AG09309 (cell line): Measurements from ENCODE around the gene CDC14A.

Experiments
- DNase-seq: peaks from one replicate; pipeline ENCODE4 v3.0.0-alpha.2; 2010; ENCODE audit warnings: low read depth
- H3K4me3 ChIP-seq: 2 replicates; pipeline ENCODE4 v1.5.1; 2011; ENCODE audit warnings: mild to moderate bottlenecking, low read depth, low read length, moderate library complexity; ENCODE audit not compliant: control insufficient read depth
- CTCF ChIP-seq: IDR thresholded peaks from 2 replicates; pipeline ENCODE4 v1.5.1; 2011; ENCODE audit warnings: mild to moderate bottlenecking, low read depth, low read length, inconsistent platforms; ENCODE audit not compliant: insufficient read depth, control insufficient read depth; ENCODE audit errors: missing control alignments

Gene CDC14A

GRCh38 chr1:100352267-100353070 lies at the start of gene CDC14A:
TSS of gene CDC14A (plus strand) at chr1:100352506. CDS start at chr1:100352955, 449 bp downstream.
- no peak for TF ChIP-seq CTCF
- peak within 1 kb of the TSS; percentile 95 for H3K4me3 ChIP-seq
- peak; percentile 82 for DNase-seq

- H3K4me3 ChIP-seq = no peak overlapping the region
- DNase-seq = peak; percentile 21
- no peak for TF ChIP-seq CTCF
Observed at GRCh38 chr1:100302739-100303138, 49.6 kb upstream of the CDC14A start.

- no peak for TF ChIP-seq CTCF
- no peak overlapping the region for H3K4me3 ChIP-seq
- DNase-seq = no peak
Observed at GRCh38 chr1:100304227-100304626, 48.1 kb upstream of the CDC14A start.

- TF ChIP-seq CTCF = no peak
- no peak overlapping the region for H3K4me3 ChIP-seq
- no peak for DNase-seq
Observed at GRCh38 chr1:100304921-100305320, 47.4 kb upstream of the CDC14A start.

GRCh38 chr1:100305954-100306353 lies 46.4 kb upstream of the CDC14A start:
- TF ChIP-seq CTCF = no peak
- H3K4me3 ChIP-seq = no peak overlapping the region

GRCh38 chr1:100306735-100307313 lies 45.5 kb upstream of the CDC14A start:
- DNase-seq = no peak
- no peak overlapping the region for H3K4me3 ChIP-seq
- TF ChIP-seq CTCF = no peak

More at GRCh38 chr1:100305954-100306353, 46.4 kb upstream of the CDC14A start:
- no peak for DNase-seq
